Measurements from ENCODE around the gene CFAP141. TPM values are rescaled to one million over a fixed set of nuclear protein-coding genes. Genes with fewer than 3 reads are reported as not detected.
"Not testable (repeated sequence)": the region's sequence is repeated elsewhere in the genome, so short reads cannot be mapped to it uniquely, and the experiment has no call there.

The CFAP141 gene
- polyA plus RNA-seq, 1 donor = not detected

DNA sequence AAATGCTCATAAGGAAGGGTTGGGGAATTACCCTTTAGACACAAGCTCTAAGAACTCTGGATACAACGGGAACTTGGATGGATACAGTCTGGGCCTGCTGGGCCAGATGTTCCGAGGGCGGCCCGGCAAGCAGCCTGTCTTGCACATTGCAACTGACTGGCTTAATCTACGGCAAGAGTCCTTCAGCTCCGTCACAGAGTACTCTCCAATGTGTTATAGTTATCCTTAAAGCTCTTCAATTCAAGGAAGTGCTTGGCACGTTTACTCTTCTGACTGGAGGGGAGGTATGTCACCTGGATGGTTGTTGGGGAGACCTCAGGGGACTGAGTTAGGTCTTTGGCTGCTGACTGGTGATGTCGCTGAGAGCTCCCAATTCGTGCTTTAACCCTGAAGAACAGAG is 1.1 kb upstream of the CFAP141 start:
- no peak for DNase-seq

DNA sequence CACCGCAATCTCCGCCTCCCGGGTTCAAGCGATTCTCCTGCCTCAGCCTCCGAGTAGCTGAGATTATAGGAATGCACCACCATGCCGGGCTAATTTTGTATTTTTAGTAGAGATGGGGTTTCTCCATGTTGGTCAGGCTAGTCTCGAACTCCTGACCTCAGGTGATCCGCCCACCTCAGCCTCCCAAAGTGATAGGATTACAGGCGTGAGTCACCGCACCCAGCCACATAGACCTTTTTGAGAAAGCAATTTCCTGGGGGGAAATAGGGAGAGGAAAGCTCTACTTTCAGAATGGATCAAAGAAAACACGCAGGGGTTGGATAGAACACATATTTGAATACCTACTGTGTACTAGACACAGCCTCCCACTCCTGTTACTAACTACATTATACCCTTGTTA is 355 bp downstream of the CFAP141 start:
- DNase-seq = not testable (repeated sequence)

DNA sequence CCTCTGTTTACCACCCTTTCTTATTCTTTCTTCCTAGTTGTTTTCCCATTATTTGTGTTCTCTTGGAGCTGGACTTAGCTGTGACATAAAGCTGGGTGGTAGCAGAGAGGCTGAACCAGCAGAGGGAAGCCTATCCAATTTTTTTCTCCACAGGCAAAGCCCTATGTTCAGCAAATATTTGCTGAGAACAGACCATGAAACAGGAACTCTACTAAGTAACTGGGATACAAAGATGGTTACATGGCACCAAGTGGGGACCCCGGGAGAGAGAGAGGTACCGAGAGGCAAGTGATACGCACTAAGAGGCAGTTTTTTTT is 6.6 kb downstream of the CFAP141 start:
- DNase-seq = no peak

DNA sequence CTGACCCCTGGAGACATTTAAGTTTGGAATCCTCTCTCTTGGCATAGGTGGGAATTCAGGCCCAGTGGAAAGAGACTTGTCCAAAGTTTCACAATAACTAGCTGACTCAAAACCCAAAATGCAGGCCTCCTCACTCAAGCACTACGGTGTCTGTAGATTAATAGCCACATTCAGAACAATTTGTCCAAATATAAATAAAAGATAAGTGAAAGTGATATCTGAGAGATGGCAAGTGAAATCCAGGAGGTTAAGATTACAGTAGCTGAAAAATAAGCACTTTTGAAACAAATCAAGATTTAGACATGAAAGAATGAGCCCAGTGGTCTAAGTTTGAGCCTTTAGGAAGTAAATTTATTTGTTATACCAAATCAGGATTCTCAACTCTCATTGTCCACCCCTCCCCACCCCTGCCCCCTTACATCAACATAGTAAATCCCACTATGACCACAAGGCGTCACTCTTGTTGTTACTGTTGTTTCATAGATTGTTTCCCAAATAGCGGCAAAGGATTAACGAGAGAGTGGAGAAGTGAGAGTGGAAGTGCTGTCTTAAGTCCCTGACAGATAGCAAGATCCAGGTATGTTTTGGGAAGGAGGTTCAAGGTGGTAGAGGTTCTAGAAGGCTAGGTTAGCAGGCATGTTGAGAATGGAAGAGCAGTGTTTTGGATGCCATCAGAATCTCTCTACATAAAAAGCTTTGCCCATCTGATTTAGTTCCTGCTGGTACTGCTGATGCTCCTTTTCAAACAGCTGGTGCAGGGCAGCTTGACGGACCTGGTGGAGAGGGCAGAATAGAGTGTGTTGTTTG is 7.2 kb downstream of the CFAP141 start:
- peak; percentile 61 for DNase-seq

DNA sequence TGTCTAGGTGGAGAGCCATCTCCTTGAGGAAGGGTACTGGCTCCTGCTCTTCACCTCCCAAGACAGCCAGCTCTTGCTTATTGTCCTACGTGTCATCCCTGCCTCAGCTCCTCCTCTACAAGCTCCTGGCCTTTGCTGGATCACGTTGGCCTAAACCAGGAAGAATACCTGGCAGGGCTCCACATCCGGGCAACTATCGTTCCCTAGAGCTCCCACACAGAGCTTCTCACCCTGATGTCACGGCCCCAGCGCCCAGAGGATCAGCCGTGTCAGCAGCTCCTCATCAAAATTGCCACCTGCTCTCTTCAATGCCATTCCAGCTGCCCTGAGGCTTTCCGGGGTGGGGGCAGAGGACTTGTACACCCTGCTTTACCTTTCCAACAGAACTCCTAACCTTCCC is 12.3 kb downstream of the CFAP141 start:
- DNase-seq = no peak

DNA sequence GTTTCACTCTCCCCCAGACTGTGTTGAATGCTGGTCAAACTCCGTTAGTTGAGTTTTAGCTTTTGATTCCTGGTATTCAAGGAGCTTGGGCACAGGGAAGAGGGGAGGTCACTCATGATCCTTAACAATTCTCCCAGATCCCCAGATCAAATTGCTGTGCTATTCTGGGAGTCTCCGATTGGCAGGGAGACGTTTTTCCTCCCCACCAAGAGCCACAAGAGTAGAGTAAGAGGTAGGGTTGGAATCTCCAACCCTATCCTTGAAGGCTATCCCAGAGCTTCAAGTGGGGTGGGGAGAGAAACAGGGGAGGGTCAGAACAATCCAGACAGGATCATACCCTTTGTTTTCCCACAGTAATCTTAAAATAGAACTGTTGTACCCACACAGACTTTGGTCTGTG is 13.7 kb downstream of the CFAP141 start:
- no peak for DNase-seq

DNA sequence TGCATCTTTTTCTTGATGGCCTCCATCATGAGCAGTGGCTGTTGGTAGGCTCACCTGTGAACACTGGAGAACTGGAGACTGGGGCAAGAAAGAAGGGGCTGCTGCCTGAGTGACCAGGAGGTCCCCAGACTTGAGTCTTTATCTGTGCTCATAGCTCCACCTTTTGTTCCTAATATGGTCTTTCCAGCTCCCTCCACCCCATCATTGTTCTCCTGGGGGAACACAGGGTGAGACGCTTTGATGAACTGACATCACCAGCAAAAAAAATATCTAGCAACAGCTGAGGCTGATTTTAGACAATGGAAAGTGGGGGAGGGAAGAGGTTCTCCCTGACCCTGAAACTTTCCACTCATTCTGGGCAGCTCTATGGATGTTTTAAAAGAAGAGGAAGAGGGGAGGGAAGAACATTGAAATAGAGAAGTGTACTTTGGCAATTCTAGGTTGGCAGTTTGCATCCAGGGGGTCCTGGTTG is 14.1 kb downstream of the CFAP141 start, which contains the start of gene TPM3:
TSS of gene TPM3 (minus strand) at position 111 of the 472 bp plus-strand sequence. CDS start at position 29, 82 bp downstream.
- no peak for DNase-seq

DNA sequence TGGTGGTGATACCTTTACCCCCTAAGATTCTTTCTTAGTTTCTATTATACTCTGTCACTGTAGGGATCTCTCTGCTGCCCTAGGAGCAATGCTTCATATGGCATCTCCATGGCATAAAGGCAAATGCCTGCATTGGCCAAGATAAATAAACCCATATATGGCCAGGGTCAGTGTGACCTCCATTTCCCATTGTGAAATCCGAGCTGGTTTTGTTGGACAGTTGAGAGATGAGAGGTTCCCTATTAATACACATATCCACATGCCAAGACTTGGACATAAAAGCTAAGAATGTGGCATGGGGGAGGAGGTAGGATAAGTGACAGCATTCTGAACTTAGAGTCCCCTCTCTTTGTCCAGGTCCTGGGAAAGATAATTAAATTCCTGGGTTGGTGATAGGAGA is 15.6 kb downstream of the CFAP141 start:
- no peak for DNase-seq

DNA sequence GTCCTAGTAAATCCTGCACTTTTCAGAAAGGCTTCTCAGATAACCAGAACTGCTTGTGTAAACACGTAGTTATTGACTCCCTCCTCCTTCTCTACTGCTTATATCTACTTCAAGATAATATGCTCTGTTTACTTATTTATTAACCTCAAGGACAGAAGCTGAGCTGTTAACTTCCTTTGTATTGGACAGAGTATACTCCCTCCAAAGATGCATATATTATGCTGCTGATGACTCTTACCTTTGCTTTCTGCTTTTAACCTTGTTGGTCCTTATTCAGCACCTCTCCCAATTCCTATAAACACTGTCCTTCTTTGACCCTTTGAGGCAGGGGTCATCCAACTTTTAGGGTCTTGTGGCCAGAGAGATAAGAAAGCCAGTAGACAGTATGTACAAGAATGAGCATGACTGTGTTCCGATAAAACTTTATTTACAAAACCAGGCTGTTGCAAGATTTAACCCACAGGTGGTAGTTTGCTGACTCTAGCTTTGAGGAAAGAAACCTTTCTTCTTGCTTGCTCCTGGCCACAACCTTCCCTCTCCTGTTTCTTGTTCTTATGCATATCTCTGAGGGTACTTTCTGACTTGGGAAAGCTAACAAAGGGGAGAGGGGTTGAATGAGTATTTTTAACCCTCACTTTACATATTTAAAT is 19.2 kb downstream of the CFAP141 start:
- no peak for DNase-seq

DNA sequence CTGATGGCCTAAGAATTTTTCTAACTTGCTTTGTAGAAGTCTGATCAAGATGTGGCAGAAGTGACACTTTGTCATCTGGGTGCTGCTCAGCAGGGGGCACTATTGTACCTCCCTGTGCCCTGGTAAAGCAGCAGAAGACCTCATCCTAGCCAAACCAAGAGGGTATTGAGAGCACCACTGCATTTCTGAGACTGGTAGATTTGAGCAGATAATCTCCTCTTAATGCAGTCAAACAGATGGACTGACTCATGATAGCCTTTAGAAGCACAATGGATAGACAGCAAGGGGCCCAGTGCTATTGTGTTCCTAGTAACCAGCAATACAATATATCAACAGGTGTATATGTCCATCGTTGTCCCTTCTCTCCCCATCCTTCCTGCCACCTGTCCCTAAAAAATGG is 20.0 kb downstream of the CFAP141 start:
- no peak for DNase-seq

DNA sequence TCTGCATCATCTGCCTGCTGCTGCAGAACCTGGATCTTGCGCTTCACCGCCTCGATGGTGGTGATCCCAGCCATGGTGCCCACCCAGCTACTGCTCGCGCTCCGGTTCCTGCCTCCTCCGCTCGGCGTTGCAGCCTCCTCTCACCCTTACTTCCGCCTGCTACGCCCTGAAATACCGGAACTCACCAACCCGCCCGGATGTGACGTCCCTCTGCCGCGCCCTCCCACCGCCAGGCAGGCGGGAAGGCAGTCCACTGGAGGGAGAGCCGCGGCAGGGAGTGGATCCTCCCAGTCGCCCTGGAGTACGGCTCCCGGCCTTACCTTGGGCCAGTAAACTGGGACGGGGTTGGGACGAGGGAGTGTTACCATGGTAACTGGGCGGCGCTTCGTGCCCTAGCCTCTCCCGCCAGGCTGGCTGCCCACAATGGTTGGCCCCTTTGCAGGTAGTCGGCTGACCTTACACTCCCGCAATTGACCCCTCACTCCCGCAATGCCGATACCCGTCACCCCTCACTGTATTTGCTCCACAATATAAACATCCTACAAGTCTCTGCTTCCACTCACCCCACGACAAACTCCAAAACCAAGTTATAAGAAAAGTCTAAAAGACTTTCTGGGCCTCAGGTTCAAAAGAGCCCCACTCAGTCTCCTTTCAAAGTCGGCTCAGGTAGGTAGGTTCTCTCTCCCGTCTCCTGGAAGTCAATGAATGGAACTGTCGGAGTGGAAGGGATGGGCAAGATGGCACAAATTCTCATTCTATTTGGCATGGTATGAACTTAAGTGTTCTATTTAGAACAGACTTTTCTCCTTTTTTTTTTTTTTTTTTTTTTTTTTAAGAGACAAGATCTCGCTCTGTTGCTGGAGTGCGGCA is 22.9 kb downstream of the CFAP141 start:
- peak; percentile 93 for DNase-seq

DNA sequence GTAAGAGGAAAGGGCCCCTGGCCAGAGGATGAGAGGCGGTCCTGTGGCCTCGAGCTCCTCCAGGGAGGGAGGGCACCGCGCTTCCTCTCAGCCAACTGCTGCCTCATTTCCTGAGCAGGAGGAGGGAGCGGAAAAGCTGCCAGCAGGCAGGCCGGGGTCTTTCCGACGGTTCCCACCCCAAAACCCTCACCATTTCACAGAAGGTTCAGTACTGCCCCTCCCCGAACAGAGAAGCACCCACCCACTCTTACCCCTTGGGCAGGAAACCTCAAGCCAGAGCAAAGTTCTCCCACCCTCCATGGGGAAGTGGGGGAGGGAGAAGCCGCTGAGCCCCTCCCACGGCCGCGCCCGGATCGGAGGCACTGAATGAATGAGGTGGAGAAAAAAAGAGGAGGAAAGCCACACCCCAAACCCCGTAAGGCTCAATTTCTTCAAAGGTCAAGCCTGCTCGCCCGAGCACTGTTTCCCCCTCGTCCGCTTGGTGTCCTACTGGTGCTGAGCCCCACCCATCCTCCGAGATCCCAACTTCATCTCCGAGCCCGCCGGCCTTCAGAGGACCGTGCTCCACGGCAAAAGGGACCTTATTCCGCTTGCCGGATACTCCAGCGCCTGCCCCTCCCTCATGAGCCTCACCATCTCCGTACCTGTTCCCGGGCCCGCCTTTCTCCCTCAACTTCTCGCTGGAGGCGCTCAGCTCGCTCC is 23.6 kb downstream of the CFAP141 start:
- peak; percentile 52 for DNase-seq

DNA sequence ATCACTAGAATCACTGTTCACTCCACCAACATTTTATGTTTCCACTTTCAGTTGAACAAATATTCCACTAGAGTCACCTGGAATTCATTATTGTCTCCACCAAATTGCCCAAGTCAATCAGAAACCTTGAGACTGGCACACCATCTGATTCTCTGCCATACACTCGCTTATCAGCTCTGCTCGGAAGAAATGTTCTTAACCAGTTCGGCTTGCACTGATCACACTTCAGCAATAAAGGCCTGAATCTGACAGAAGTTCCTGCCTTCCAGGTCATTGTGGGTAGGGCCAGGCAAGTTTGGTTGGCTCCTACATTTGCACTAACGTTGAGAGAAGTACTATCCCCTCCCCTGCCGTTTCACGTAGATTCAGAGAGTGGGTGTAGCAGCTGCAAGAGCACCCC is 24.2 kb downstream of the CFAP141 start:
- DNase-seq = no peak

DNA sequence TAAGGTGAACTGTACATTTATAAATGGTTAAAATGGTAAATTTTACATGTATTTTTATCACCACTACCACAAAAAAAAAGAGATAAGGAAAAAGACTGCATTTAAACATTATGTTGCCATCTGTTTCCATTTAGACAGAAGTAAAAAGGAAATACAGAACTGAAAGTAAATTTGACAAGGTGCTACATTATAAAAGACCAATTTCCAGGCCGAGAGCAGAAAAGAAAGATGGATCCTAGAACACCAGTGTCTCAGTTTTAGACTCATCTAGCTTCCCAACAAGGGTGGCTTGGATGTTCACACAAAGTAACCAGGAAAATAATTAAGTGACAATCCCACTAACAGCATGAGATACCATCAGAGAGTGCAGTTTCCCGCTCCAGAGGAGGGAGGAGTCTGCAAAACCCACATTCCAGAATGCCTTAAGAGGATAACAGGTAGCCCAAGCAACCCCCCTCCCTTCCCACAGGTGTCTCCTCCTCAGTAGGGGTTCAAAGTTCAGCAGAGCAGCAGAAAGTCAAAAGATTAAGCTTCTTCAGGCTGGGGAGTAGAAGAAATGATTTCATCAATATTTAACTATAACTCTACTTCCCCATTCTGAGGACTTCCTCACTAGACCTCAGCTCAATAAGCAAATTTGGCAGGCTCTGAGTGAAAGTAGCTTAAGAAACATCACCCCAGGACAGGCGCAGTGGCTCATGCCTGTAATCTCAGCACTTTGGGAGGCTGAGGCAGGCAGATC is 26.0 kb downstream of the CFAP141 start:
- DNase-seq = no peak

DNA sequence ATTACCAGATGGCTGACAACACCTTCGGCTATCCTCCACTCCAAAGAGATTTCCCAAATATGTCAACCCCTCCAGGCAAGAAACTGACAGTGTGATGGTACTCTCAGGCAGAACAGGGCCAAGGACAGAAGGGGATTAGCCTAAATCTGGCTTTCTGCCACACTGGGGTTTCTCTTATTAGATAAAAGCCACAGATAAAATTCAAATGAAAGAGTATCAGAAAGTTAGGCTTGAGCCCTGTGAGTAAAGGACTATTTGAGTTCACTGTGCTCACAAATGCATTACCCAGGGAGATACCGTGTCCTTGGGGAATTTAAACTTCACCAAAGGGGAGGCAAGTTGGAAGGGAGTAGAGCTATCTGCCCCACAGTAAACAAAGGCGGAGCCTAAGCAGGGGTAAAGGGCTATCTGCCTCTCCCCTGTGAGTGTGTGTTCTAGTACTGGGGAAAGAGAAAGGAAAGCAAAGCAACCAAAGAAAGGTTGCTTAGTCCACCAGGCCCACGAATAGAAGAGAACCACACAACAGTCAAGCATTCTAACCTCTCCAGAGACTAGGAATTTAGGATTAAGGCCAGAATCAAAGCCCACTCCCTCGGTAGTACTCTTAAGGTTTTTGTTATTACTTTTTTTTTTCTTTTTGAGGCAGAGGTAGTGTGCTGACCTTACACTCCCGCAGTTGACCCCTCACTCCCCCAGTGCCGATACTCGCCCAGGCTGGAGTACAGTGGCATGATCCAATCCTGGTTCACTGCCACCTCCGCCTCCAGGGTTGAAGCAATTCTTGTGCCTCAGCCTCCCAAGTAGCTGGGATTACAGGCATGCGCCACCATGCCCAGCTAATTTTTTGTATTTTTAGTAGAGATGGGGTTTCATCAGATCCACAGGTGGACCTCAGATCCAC is 27.0 kb downstream of the CFAP141 start:
- DNase-seq = no peak

DNA sequence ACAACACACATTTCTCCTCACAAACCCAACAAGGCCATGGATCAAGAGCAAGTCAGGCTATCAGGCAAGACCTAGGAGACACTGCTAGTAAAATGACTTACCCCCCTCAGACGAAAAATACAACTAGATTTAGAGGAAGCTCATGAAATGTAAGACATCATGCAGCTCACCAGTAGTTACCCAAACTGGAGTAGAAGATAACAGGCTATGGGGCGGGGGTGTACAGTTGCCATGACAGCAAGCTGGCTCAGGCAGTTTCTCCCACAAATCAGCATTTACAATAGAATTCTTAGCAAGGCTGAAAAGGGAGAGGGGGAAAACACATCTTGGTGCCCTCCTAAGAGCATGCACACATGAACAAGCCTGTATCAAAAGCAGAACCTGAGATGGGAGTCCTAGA is 28.1 kb downstream of the CFAP141 start:
- DNase-seq = no peak

DNA sequence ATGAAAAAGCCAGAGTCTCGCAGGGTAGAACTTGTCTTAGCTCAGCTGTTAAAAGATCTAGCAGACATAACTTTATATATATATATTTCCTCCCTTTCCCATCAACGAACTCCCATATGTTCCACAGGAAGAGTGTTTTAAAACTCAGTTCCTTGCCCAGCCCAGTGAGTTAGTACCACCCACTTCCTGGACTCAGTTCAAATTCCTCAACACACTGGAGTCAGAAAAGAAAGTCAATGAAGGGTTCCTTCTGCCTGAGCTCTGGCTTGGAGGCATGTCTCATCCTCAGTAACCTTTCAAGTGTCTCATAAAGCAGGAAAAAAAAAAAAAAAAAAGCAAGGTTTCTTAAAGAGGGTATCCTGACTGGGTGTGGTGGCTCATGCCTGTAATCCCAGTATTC is 29.8 kb downstream of the CFAP141 start:
- peak; percentile 57 for DNase-seq

DNA sequence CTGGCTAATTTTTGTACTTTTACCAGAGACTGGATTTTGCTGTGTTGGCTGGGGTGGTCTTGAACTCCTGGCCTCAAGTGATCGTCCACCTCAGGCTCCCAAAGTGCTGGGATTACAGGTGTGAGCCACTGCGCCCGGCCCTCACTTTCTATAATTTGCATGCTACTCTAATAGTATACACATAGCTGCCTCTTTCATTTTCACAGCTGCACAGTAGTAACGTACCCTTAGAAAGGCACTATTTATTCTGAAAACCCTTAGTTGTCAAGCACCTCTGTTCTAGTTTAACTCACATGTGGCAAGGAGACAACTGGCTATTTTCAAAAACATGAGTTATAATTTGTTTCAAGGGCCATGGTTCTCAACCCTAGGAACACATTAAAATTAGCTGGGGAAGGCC is 31.5 kb downstream of the CFAP141 start:
- no peak for DNase-seq

DNA sequence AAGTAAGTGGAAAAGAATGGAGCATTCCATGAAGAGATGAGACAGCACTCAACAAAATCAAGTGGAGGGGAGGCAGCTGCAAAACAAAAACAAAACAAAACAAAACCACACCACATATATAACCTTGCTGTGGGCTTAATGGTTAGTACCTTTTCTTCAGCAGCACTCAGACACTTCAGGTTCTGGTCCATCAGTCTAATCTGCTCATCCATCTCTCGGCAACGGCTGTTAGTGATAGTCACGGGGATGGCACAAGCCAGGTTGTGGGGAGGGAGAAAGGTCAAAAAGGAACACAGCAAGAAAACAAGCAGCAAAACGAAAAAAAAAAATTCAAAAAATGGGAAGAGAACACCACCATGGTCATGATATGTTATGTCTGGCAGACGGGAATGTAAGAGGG is 34.3 kb downstream of the CFAP141 start:
- DNase-seq = no peak

DNA sequence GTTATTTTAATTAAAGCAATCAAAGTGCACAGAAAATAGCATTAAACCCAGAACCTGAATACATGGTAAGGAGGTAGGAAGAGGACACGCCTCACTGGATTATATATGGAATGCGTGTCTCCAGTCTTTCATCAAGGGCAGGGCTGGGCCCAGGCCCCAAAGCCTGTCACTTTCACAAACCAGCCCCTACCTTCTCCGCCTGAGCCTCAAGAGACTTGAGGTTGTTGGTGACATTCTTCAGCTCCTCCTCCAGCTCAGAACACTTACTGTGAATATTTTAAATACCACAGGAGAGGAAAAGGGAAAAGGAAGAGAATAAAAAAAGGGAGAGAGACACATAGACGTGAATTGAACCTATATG is 34.9 kb downstream of the CFAP141 start:
- DNase-seq = no peak

Data from hindlimb muscle (tissue), 1 donor.